HCT116 (cell line): ENCODE results near the gene RIMBP2. TPM values are rescaled to one million over a fixed set of nuclear protein-coding genes. Genes with fewer than 3 reads are reported as not detected.

ENCODE experiments used
- ATAC-seq: fragments of 200-7000 bp; cut with Tn5 transposase; 2 replicates; pipeline ENCODE4 v1.9.1; 2020; ENCODE audit warnings: mild to moderate bottlenecking, moderate library complexity
- BruUV-seq: library from RNA; stranded (reverse); fragments of 400-500 nt; replicated peaks from 2 replicates; lab custom pipeline; 2021; lab: Mats Ljungman, UMichigan
- CTCF ChIA-PET: fragments of 300-600 bp; sonication (Branson Sonifier 250); formaldehyde crosslinking; loops from one replicate; lab custom pipeline; 2021; ENCODE audit warnings: antibody characterized with exemption; lab: Charles Lee
- POLR2A ChIA-PET: fragments of 300-600, 350-600 bp; sonication (Branson Sonifier 250); formaldehyde crosslinking; loops from one replicate; lab custom pipeline; 2021; ENCODE audit warnings: antibody characterized with exemption; lab: Charles Lee
- RAD21 ChIA-PET, 2 experiments: fragments of 300-600 bp; sonication (Branson Sonifier 250); formaldehyde crosslinking; loops; one replicate each; lab custom pipeline; 2023; ENCODE audit warnings: low total read pairs in 2 of 2; ENCODE audit not compliant: uncharacterized antibody in 2 of 2, unreplicated experiment in 2 of 2, low non-redundant PET in 1 of 2; lab: Charles Lee
- DNase-seq: peaks from one replicate; pipeline ENCODE4 v3.0.0-alpha.2; 2010; ENCODE audit warnings: low read depth, low spot score
- H2AFZ ChIP-seq: fragments of 200-600 bp; shearing (Covaris generic), sonication (generic); 2 replicates; pipeline ENCODE4 v1.6.1; 2017; ENCODE audit warnings: low read depth, mixed run types, mixed read lengths, antibody characterized with exemption, low read length; ENCODE audit not compliant: poor library complexity, severe bottlenecking
- H3K27ac ChIP-seq: 2 replicates; pipeline ENCODE4 v1.5.1; 2012; ENCODE audit warnings: low read depth, low read length
- H3K27me3 ChIP-seq: fragments of 200-600 bp; sonication (generic); 2 replicates; pipeline ENCODE4 v1.6.1; 2016; ENCODE audit warnings: mixed run types, low read length, mixed read lengths; ENCODE audit not compliant: insufficient read depth
- H3K36me3 ChIP-seq, 2 experiments: fragments of 200-500 bp in 1 of 2; fragments of 200-600 bp in 1 of 2; sonication (Bioruptor generic) in 1 of 2; sonication (generic) in 1 of 2; 2 replicates each; pipeline versions ENCODE4 v1.5.1 to v1.6.1; 2014 to 2016; ENCODE audit warnings: low read length in 2 of 2, inconsistent platforms in 1 of 2, mixed read lengths in 1 of 2, mixed run types in 1 of 2; ENCODE audit not compliant: insufficient read depth in 2 of 2, control insufficient read depth in 1 of 2
- H3K4me1 ChIP-seq, 2 experiments: fragments of 200-600 bp in 1 of 2; sonication (generic) in 1 of 2; 2 replicates each; pipeline versions ENCODE4 v1.5.1 to v1.6.1; 2012 to 2017; ENCODE audit warnings: low read length in 2 of 2, inconsistent platforms in 1 of 2, mild to moderate bottlenecking in 1 of 2, mixed read lengths in 1 of 2, mixed run types in 1 of 2, moderate library complexity in 1 of 2; ENCODE audit not compliant: insufficient read depth in 2 of 2, control insufficient read depth in 1 of 2
- H3K4me2 ChIP-seq: fragments of 200-600 bp; sonication (generic); 2 replicates; pipeline ENCODE4 v1.6.1; 2017; ENCODE audit warnings: mixed run types, low read length, mixed read lengths
- H3K4me3 ChIP-seq, 2 experiments: fragments of 200-600 bp in 1 of 2; sonication (generic) in 1 of 2; replicated peaks in 1 of 2; 2 replicates each; pipeline ENCODE4 v1.5.1; 2011 to 2016; ENCODE audit warnings: low read length in 2 of 2, control low read depth in 1 of 2, low read depth in 1 of 2, mild to moderate bottlenecking in 1 of 2, mixed read lengths in 1 of 2, mixed run types in 1 of 2
- H3K79me2 ChIP-seq: fragments of 200-600 bp; sonication (generic); 2 replicates; pipeline ENCODE4 v1.6.1; 2017; ENCODE audit warnings: mild to moderate bottlenecking, mixed run types, low read length, moderate library complexity, mixed read lengths; ENCODE audit not compliant: insufficient read depth
- H3K9ac ChIP-seq: fragments of 200-600 bp; sonication (generic); 2 replicates; pipeline ENCODE4 v1.6.1; 2016; ENCODE audit warnings: low read length, mixed read lengths
- H3K9me2 ChIP-seq: fragments of 200-600 bp; sonication (generic), shearing (Covaris generic); 2 replicates; pipeline ENCODE4 v1.6.1; 2017; ENCODE audit warnings: mixed run types, mild to moderate bottlenecking, moderate library complexity; ENCODE audit not compliant: insufficient read depth
- H3K9me3 ChIP-seq, 2 experiments: fragments of 200-500 bp in 1 of 2; fragments of 200-600 bp in 1 of 2; sonication (Bioruptor generic) in 1 of 2; sonication (generic) in 1 of 2; 2 replicates each; pipeline ENCODE4 v1.6.1; 2014 to 2017; ENCODE audit warnings: low read length in 2 of 2, mixed read lengths in 2 of 2, inconsistent platforms in 1 of 2, low read depth in 1 of 2, mild to moderate bottlenecking in 1 of 2, mixed run types in 1 of 2, moderate library complexity in 1 of 2; ENCODE audit not compliant: control insufficient read depth in 1 of 2, insufficient read depth in 1 of 2
- H4K20me1 ChIP-seq: fragments of 200-600 bp; sonication (generic), shearing (Covaris generic); 2 replicates; pipeline ENCODE4 v1.6.1; 2017; ENCODE audit warnings: mixed run types, mild to moderate bottlenecking, moderate library complexity; ENCODE audit not compliant: insufficient read depth
- ATF3 ChIP-seq: IDR thresholded peaks from 2 replicates; pipeline ENCODE4 v1.6.1; 2012
- CBX3 ChIP-seq: IDR thresholded peaks from 2 replicates; pipeline ENCODE4 v1.6.1; 2012; ENCODE audit warnings: low read depth
- ELF1 ChIP-seq: IDR thresholded peaks from 2 replicates; pipeline ENCODE4 v1.6.1; 2012; ENCODE audit warnings: low read depth, borderline replicate concordance
- FOSL1 ChIP-seq: IDR thresholded peaks from 2 replicates; pipeline ENCODE4 v1.6.1; 2012; ENCODE audit warnings: low read depth
- POLR2A ChIP-seq: IDR thresholded peaks from 2 replicates; pipeline ENCODE4 v1.7.0; 2011; ENCODE audit warnings: borderline replicate concordance; ENCODE audit not compliant: insufficient read depth, insufficient read length; ENCODE audit errors: extremely low read depth
- POLR2AphosphoS5 ChIP-seq: IDR thresholded peaks from 2 replicates; pipeline ENCODE4 v1.6.1; 2011; ENCODE audit warnings: mild to moderate bottlenecking, low read depth, low read length, moderate library complexity
- RAD21 ChIP-seq: IDR thresholded peaks from 2 replicates; pipeline ENCODE4 v1.6.1; 2012; ENCODE audit warnings: low read depth, mild to moderate bottlenecking
- REST ChIP-seq: IDR thresholded peaks from 2 replicates; pipeline ENCODE4 v1.6.1; 2012; ENCODE audit warnings: low read depth
- intact Hi-C: fragments of 100-400 bp; cut with micrococcal nuclease; formaldehyde crosslinking; loops from 2 replicates; pipeline ENCODE4 v1.10.0; 2022
- total RNA-seq: library from RNA; stranded (reverse); gene quantifications from one replicate; pipeline ENCODE4 v1.2.1, GENCODE V29; 2021; ENCODE audit not compliant: unreplicated experiment

RIMBP2 gene
- total RNA-seq, 1 experiment from 2014 or later: not detected

DNA sequence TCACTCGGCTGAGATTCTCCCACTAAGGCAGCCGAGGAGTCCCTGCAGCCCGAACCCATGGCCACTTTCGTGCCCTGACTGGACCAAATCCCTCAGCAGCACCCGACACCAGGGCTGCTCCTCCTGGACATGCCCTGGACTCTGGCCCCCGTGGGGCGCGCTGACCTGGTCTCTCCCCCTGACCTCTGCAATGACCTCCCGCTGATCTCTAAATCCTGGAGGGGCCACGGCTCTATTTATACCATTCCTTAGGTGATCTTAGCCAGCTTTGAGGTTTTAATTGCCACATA lies 230.0 kb downstream of the RIMBP2 start:
- no peak overlapping the region for H3K27ac ChIP-seq
- RAD21 ChIA-PET: no interaction called here
- H3K9ac ChIP-seq: no peak overlapping the region
- no peak overlapping the region for H2AFZ ChIP-seq
- DNase-seq: no peak
- H3K36me3 ChIP-seq: no peaks in the 10 kb centered on the region
- ATAC-seq: no peak
- BruUV-seq: no TSS peak
- H3K27me3 ChIP-seq: 0 out of 2 replicates have a peak, but pooled peaks cover 7% of the 10 kb centered on the region
- no peaks in the 10 kb centered on the region for H3K79me2 ChIP-seq
- CTCF ChIA-PET: no interaction called here
- intact Hi-C loops: no loop called here
- H4K20me1 ChIP-seq: no peaks in the 10 kb centered on the region
- no peak overlapping the region for H3K4me2 ChIP-seq
- POLR2A ChIA-PET: no interaction called here
- H3K4me3 ChIP-seq: no peak overlapping the region
- H3K9me2 ChIP-seq: no peaks in the 10 kb centered on the region
- no peak for TF ChIP-seq ATF3
- TF ChIP-seq REST: no peak
- no peak for TF ChIP-seq POLR2A
- TF ChIP-seq POLR2AphosphoS5: no peak
- no peak for TF ChIP-seq CBX3
- TF ChIP-seq ELF1: no peak
- TF ChIP-seq RAD21: no peak
- TF ChIP-seq FOSL1: no peak
- no peaks in the 10 kb centered on the region for H3K4me1 ChIP-seq
- no peaks in the 10 kb centered on the region for H3K9me3 ChIP-seq
